DLD1 (cell line): ENCODE measurements around the gene SARS2.
"Not testable (repeated sequence)": the region's sequence is repeated elsewhere in the genome, so short reads cannot be mapped to it uniquely, and the experiment has no call there.

Source experiments
- in situ Hi-C: cut with HindIII; loops from 2 replicates; pipeline ENCODE4 v1.10.0; 2017; ENCODE audit warnings: low sequenced_read_pairs

Gene SARS2, protein sequence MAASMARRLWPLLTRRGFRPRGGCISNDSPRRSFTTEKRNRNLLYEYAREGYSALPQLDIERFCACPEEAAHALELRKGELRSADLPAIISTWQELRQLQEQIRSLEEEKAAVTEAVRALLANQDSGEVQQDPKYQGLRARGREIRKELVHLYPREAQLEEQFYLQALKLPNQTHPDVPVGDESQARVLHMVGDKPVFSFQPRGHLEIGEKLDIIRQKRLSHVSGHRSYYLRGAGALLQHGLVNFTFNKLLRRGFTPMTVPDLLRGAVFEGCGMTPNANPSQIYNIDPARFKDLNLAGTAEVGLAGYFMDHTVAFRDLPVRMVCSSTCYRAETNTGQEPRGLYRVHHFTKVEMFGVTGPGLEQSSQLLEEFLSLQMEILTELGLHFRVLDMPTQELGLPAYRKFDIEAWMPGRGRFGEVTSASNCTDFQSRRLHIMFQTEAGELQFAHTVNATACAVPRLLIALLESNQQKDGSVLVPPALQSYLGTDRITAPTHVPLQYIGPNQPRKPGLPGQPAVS

DNA sequence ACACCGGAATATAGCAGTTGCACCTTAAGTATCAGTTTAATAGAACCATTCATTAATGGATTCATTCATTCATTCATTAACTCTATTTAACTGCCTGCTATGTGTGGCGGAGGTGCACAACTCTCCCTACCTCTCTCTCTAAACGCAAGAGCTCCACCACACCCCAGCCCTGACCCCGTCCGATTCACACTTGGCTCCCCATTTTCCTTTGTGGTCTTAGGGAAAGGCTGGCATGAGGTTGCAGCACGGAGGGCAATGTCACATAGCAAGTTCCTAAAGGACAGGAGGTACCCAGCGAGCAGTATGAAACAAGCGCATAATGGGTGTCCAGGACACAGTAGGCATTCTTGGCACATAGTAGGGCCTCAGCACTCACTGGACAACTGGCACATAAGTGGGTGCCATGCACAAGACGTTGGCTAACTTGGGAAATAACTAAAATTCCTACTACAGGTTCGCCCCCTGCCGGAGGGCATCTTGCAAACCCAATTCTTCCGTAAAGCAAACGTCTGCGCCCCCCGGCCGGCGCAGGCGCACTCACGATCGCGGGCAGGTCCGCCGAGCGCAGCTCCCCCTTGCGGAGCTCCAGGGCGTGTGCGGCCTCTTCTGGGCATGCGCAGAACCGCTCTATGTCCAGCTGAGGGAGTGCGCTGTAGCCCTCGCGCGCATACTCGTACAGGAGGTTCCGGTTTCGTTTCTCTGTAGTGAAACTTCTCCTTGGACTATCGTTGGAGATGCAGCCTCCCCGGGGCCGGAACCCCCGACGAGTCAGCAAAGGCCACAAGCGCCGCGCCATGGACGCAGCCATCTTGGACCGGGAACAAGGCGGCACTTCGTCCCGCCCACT, at the start of gene SARS2:
SARS2 (minus strand) TSS at position 835 of the 847 bp plus-strand sequence; CDS start at position 808, 27 bp downstream.
- in situ Hi-C loops = no loop called here

DNA sequence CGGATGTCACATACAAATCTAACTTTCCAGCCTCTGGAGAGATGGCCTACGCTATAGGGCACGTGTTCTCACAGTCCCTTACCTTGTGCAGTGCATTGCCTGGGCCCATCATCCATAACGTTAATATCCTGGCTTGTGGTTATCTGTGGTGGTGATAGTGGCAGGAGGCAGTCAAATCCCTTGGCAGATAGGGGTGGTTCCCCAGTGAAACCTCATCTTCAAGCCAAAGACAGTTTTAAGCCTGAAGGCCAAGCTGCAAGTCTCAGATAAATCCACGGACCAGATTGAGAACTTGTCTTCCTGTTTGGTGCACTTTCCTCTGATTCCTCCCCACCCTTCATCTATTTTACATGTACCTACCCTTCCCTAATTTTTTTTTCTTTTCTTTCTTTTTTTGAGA, 49.2 kb upstream of the SARS2 start:
- in situ Hi-C loops = no loop called here

DNA sequence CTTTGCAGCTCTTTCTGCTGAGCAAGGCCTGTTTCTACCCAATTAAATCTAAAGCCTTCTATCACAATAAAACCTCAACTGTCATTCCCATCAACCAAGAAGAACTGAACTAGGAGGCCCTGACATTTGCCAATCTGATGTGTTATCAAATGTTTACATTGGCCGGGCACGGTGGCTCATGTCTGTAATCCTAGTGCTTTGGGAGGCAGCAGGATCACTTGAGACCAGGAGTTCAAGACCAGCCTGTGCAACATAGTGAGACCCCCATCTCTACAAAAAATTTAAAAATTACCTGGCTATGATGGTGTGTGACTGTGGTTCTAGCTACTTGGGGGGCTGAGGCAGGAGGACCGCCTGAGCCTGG, 47.7 kb upstream of the SARS2 start:
- in situ Hi-C loops = no loop called here

DNA sequence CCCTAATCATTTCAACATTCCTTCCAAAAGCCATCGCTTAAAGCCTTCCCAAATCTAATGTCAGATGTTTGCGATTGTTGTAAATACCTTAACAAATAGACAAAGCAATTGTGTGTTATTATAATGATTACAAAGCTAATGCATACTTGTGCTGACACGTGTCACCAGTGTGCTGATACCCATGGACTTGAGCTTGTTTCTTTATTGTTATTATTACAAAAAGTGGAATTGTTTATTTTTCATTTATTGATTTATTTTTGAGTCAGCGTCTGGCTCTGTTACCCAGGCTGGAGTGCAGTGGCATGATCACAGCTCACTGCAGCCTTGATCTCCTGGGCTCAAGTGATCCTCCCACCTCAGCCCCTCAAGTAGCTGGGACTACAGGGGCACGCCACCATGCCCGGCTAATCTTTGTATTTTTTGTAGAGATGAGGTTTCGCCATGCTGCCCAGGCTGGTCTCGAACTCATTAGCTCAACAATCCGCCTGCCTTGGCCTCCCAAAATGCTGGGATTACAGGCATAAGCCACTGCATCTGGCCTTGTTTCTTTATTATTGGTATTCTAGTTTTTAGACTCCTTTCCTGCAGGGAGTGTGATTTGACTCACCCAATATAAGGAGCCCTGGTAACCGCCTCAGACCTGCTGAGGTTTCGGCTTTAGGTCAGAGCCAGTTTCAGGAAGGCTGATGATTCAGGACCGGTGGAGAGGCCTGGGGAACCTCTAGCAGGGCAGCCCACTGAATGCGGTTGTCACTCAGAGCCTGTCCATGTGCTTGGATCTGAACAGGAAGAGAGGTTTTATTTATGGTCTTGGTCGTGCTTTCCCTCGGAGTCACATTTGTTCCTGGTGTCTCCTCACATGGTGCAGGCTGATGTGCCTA, 47.1 kb upstream of the SARS2 start:
- in situ Hi-C loops = no loop called here

DNA sequence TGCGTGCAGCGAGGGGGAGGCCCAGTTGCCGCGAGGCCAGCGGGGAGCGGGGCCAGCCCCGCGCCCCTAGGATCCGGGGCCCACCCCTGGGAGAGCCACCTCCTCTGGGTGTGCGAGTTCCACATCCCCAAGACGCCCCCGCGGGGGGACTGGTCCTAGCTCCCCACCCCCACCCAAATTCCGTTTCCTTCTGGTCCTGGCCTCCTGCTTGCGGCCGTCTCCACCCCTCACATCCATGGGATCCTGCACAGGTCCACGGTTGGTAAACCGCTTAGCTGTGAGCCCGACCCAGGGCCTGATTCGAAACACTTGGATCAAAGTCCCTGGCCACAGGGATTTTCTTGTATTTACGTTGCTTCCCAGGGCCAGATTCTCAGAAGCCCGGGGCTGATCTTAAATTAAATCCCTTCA, 45.3 kb upstream of the SARS2 start:
- in situ Hi-C loops = no loop called here

DNA sequence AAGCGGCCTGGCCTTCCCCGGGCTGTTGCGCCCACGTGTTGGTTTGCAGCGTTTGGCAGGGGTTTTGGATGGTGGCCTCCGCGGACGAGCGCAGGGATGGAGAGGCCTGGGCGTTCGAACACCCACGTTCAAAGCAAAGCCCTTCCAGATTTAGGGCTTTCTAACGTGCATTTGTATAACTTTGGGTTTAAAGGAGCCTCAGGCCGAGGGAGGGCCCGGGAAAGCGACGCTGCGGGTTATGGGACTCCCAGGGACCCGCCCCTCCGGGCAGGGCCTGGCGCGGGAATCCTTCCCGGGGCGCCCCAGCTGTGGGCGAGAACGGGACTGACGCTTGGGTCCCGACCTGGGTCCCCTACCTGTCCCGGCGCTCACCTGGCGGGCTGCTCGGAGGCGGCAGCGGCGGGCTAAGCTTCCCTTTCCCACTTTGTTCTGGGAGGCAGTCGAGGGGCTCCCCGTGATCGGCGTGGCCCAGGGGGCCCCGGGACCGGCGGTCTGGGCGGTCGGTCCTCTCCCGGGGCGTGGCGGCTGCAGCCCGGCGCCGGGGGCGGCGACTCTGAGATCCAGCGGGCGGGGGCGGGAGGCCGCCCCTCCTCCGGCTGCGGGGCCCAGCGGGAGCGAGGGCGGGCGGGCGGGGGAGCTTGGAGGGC, 44.8 kb upstream of the SARS2 start, which contains the start of gene FBXO17:
FBXO17 (minus strand) TSS at position 529 of the 647 bp plus-strand sequence. CDS start 25,423 bp downstream, outside the sequence.
- in situ Hi-C loops = no loop called here

DNA sequence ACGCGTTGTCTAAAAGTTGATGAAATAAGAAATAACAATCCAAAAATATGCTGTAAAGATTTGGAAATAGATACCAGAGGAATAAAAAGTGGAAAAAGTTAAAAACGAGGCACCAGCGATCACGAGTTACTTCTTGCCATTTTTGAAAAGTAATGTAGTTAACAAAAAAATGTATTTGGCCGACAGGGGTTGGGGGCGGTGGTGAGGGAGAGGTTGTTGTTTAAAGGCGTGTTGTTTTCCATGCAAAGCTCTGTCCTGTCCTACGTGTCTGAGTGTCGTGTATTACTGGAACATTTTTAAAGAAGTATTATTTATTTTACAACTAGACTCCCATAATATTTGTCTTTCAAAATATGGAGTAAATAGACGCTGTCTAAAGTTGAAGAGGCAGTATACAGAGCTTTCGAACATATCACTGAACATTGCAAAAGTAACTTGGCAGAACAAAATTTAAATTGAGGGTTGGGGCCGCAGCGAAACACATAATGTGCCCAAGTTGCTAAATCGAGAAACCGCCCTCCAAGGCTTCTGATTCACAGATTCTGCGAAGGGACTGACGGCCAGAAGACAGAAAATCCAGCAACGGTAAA, 44.2 kb upstream of the SARS2 start:
- in situ Hi-C loops = no loop called here

DNA sequence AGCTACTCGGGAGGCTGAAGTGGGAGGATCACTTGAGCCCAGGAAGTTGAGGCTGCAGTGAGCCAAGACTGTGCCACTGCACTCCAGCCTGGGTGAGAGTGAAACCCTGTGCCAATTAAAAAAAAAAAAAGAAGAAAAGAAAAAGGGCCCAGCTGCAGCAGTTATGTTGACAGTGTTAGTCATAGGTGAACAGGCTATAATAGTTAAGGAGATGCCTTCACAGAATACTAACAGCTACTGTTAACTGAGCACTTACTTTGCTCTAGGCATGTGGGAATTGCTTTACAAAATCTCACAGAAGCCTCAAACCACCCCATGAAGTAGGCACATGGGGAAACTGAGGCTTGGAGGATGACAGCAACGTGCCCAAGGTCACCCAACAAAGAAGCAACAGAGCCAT, 41.1 kb upstream of the SARS2 start:
- in situ Hi-C loops = no loop called here

DNA sequence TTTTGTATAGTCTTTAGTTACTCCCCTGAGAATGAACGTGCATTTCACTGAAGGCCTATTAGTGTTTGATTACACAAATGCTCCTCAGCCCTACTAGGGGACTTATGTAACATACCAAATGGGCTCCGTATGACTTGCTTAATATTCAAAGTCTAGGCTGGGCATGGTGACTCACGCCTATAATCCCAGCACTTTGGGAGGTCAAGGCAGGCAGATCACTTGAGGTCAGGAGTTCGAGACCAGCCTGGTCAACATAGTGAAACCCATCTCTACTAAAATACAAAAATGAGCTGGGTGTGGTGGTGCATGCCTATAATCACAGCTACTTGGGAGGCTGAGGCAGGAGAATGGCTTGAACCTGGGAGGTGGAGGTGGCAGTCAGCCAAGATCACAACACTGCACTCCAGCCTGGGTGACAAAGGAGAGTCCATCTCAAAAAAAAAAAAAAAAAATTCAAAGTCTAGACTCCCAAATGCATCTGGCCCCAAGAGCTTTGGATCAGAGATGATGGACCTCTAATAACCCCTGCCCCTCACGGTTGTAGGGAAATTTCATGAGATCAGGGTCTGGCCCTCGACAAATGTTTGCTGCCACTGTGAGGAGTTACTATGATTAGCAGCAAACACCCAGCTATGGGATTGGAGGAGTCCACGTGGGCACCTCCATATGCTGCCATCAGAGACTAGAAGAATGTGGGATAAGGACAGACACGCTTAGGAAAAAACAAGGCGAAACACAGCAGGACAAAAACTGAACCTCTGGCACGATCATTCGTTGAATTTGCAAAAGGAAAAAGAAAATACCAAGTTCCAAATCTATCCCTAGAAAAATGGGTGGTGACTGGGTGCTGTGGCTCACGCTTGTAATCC, 40.3 kb upstream of the SARS2 start:
- in situ Hi-C loops = no loop called here

DNA sequence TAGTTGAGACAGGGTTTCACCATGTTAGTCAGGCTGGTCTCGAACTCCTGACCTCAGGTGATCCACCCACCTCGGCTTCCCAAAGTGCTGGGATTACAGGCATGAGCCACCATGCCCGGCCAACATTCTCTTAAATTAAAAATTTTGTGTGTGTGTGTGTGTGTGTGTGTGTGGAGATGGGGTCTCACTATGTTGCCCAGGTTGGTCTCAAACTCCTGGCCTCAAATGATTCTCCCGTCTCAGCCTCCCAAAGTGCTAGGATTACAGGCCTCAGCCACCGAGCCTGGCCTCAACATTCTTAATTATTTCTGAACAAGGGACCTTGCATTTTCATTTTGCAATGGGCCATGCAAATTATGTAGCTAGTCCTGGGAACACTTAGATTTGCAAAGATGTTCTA, 35.6 kb upstream of the SARS2 start:
- in situ Hi-C loops = not testable (repeated sequence)

DNA sequence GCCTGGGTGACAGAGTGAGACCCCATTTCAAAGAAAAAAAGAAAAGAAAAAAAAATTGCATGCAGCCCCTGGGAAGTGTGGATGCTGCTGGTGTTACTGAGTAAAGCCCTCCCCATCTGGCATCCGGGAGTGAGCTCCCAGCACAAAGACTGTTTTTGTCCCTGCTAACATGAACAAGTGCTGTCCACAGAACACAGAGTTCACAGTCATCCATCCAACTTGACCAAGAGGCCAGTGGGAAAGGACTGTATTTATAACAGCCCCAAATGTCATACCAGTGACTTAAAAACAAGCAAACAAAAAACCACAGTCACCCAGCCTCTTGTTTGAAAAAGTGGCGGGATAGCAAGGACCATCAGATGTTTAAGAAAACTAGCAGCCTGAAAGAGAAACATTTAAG, 34.2 kb upstream of the SARS2 start:
- in situ Hi-C loops = no loop called here

DNA sequence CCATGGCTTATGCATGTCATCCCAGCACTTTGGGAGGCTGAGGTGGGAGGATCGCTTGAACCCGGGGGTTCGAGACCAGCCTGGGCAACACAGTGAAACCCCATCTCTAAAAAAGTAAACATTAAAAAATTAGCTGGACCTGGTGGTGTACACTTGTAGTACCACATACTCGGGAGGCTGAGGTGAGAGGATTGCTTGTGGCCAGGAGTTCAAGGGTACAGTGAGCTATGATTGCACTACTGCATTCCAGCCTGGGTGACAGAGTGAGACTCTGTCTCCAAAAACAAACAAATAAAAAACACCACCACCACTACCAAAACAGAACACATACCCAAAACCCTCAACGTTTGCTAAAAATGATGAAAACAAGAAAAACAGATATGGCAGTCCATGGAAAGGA, 29.1 kb upstream of the SARS2 start:
- in situ Hi-C loops = no loop called here

DNA sequence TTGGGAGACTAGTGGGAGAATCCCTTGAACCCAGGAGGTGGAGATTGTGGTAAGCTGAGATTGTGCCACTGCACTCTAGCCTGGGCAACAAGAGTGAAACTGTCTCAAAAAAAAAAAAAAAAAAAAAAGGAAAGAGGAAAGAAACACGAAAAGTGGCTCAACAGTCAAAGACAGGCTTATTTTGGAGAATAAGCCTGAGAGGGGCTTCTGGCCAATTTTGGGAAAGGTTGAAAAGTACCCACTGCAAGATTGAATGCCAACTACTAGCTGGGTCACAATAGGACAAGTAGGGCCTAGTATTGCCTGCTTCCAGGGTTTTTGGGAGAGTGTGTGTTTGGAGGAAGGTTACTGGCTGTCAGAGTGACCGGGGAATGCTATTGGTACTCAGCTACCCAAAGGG, 27.7 kb upstream of the SARS2 start:
- in situ Hi-C loops = no loop called here

DNA sequence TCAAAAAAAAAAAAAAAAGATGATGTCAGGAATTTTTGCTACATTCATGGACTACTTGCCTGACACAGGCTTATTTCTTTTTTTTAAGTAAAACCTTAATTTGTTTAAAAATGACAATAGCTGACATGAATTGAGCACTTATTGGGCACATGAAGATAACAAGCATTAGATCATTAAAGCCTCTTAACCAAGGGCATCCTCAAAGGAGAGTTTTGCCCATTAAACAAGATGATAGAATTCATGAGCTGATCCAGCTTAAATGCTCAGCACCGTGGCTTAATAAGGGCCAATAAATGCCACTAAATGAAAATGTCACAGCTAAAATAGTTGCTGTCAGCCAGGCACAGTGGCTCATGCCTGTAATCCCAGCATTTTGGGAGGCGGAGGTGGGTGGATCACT, 25.7 kb upstream of the SARS2 start:
- in situ Hi-C loops = no loop called here

DNA sequence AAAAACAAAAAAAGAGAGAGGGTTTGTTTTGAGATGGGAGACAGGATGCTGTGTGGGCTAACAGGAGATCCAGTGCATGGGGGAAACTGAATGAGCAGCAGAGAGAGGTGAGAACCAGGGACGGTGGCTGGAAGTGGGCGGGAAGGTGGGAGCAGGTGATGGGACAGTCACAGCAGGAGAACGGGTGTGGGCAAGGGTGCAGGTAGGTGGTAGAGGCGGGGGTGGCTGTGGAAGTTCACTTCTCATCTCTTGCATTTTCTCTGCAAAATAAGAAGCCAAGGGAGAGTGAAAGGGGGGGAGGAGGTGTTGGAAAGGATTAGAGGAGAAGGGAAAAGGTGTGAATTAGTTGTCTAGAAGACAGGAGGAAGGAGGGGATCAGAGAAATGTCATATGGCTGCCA, 23.1 kb upstream of the SARS2 start:
- in situ Hi-C loops = no loop called here

DNA sequence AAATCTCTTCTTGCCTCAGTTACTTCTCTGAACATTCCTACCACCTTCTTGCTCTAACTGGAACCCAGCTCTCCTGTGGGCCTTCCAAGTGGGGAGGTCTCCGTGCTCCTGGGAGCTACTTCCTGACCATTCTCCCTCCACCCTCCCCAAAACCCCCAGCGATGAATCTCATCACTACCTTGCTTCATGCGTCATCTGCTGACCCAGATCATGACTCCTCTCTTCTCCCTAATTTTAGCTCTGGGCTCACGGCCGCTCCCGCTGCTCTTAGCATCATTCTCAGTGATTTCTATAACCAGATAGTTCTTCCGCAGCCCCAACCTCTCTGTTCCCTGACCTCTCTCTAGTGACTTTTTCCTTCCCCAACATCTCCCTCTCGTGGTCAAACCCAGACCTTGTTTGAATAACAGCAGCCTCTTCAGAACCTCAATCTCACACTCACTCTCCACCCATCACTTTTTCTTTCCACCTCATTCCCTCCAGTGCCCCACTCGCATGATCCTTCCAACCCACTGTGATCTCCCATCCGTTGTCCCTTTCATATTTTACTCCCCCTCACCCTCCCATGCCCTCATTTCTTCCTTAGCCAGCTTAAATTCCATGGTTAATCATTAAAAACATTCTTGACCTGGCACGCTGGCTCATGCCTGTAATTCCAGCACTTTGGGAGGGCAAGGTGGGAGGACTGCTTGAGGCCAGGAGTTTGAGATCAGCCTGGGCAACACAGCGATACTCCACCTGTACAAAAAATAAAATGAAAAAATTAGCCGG, 22.0 kb upstream of the SARS2 start:
- in situ Hi-C loops = no loop called here

DNA sequence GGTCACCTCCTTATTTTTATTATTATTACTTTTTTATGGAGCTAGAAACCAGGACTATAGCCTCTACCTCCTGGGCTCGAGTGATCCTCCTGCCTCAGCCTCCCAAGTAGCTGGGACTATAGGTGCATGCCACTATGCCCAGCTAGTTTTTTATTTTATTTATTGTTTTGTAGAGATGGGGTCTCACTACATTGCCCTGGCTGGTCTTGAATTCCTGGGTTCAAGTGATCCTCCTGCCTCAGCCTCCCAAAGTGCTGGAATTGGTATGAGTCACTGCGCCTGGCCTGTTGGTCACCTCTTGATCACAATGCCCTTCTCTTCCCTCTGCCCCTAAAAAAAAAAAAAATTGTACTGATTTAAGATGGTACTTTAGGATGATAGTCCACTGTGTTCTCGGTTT, 20.6 kb upstream of the SARS2 start:
- in situ Hi-C loops = no loop called here
